GM21447 (cell line): ENCODE results near the gene LARP1B.
"Not testable (repeated sequence)": the region's sequence is repeated elsewhere in the genome, so short reads cannot be mapped to it uniquely, and the experiment has no call there.

Experiments
- ATAC-seq: cut with Tn5 transposase; IDR thresholded peaks from one replicate; pipeline ENCODE4 v1.9.1; 2021; ENCODE audit not compliant: unreplicated experiment

The LARP1B gene

DNA sequence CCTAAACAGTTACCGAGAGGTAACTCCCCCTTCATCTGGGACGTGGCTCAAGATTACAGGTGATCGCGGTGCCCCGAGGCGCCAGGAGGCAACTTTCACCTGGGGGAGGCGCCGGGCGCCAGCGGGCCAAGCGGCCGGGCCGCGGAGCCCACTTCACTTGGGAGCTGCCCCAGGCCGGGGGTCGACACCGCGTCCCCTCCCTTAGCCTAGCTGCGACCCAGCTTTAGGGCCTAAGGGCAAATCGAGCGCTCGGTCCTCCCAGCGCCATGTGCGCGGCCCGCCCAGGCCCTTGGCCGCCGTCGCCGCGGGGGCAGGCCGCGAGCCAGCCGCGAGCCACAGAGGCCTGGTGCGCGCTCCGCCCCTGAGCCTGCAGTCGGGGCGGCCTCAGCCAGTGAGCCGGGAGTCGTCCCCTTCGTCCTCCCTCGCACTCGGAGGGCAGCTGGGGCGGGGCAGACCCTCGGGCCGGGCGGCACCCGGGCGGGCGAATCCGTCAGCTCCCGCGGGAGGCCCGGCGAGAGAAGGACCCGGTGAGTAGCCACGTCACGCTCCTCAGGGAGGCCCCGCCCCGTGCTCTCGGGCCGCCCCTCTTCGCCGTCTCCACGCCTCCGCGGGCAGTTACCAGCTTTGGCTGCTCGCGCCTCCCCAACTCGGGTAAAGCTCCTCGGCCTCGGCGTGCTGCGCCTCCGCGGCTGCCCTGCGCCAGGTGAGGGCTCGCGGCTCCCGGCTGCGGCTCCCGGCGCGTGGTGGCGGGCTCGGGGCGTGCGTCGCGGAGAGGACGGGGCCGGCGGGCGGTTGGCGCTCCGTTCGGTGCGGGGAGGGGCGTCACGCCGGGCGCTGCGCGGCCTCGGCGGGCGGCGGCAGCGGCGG, at the start of gene LARP1B:
LARP1B (plus strand) TSS at position 614 of the 867 bp plus-strand sequence. CDS start 13,640 bp downstream, outside the sequence.
- peak; percentile 89 for ATAC-seq

- ATAC-seq: no peak
Observed at GRCh38 chr4:128025319-128025718, 35.8 kb upstream of the LARP1B start.

DNA sequence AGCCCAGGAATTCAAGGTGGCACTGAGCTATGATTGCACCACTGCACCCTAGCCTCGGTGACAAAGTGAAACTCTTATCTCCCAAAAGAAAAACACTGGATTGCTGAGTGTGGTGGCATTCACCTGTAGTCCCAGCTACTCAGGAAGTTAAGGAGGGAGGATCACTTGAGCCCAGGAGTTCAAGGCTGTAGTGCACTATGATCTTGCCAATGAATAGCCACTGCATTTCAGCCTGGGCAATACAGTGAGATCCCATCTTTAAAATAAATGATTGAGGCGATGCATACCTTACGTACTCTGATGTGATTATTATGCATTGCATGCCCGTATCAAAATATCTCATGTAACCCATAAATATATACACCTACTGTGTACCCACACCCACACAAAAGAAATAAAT, 31.2 kb upstream of the LARP1B start:
- no peak for ATAC-seq

DNA sequence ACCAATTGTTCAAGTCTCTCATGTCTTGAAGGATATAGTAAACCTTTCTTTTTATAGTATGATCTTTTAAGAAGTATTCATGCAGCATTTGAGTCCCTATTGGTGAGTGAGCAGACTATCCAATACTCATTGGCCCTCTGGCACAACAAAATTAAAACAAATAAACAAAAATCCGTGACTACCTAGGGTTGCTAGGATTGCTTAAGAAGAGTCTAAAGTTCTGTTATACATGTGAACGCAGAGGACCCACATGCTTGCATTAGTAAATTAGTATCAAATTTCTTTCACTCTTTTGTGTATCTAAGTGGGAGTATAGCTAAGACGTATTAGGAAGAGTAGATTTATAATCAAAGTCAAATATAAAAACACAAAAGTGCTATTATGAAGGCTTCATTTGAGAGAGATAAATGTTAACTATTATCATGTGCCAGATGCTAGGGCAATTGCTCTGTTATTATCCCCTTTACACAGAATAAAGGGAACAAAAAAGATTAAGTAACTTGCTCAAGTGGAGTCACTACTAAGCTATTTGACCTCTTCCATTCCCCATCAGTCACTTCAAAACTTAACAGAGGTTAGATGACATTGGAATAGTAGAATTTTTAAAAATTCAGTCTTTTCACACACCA, 29.2 kb upstream of the LARP1B start:
- no peak for ATAC-seq

DNA sequence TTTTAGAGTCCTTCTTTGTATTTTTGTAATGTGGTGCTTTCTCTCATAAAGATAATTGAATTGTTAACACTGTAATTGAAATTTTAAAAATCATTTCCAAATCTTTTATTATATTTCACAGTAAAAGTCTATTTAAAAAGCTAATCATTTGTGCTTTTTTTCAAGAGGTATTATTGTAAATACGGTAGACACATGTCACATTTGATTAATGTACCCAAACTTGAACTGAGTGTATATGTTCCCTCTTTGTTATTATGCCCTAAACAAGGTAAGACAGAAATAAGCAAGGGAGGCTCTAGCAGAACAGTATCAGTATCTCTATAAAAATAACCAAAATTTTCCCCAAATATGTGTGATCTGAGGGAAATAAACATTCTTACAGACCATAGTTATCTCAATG, 21.5 kb upstream of the LARP1B start:
- ATAC-seq: no peak

DNA sequence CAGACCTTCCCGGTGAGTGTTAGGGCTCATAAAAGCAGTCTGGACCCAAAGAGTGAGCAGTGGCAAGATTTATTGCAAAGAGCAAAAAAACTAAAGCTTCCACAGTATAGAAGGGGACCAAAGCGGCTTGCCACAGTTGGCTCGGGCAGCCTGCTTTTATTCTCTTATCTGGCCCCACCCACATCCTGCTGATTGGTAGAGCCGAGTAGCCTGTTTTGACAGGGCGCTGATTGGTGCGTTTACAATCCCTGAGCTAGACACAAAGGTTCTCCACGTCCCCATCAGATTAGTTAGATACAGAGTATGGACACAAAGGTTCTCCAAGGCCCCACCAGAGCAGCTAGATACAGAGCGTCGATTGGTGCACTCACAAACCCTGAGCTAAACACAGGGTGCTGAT, 14.1 kb upstream of the LARP1B start:
- ATAC-seq: not testable (repeated sequence)

DNA sequence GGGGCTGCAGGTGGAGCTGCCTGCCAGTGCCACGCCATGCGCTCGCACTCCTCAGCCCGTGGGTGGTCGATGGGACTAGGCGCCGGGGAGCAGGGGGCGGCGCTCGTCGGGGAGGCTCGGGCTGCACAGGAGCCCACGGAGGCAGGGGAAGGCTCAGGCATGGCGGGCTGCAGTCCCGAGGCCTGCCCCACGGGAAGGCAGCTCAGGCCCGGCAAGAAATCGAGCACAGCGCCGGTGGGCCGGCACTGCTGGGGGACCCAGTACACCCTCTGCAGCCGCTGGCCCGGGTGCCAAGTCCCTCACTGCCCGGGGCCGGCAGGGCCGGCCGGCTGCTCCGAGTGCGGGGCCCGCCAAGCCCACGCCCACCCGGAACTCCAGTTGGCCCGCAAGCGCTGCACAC, 13.6 kb upstream of the LARP1B start:
- ATAC-seq: not testable (repeated sequence)

- not testable (repeated sequence) for ATAC-seq
Observed at GRCh38 chr4:128051229-128051628, 9.9 kb upstream of the LARP1B start.

GRCh38 chr4:128054907-128055306, 6.2 kb upstream of the LARP1B start:
- not testable (repeated sequence) for ATAC-seq

GRCh38 chr4:128055441-128056206, 5.5 kb upstream of the LARP1B start:
- not testable (repeated sequence) for ATAC-seq

DNA sequence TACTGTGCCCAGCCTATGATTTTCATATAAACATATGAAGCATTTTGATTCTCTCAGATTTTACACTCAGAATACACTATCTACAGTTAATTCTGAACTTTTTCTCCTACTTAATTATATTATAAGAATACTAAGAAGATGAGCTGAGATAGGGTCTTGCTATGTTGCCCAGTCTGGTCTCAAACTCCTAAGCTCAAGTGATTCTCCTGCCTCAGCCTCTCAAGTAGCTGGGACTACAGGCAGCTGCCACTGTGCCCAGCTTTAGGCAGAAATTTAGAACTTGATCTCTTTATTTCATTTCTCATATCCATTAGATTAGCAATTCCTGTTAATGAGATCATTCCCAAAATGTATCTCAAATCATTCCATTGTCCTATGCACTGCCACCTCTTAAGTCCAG, 4.7 kb upstream of the LARP1B start:
- no peak for ATAC-seq

GRCh38 chr4:128060121-128060698, 902 bp upstream of the LARP1B start:
- no peak for ATAC-seq

DNA sequence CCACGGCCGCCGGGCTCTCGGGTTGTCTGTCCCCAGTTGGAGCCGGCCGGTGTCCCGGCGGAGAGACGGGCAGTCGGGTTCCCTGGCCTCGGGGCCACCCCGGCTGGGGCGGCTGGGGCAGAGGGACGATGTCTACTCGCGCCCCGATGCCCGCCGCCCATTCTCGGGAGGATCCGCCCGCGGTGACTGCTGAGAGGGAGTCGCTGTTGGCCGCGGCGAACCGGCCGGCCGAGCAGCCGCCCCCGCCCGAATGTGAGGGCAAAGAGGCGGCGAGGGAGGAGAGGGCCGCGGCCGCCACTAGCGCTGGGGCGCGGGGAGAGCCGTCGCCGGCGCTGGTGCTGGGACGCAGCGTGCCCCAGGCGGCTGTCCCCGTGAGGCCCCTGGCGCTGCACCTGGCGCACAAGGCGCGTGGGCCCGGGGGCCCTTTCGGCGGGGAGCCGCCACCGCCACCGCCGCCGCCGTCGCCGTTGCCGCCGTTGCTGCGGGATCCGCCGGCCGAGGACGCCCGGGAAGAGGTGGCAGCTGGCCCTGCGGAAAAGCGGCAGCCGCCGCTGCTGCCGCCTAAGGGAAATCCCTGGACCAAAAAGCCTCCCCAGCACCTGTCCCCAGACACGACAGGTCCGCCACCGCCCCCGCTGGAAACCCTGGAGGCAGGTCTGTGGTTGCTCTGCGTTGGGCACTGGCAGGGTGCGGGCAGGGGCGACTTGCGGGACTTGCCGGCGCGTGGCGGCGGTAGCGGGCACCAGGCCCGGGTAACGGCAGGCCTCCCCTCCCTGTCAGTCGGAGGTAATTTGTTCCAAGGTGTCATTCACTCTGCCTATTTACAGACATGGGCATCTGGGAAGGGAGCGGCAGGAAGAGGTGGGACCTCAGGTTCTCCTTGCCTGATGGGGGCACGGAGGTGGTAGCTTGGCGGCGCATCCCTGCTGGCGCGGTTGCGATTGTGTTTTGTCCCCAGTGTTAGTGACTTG, 739 bp downstream of the LARP1B start:
- peak; percentile 26 for ATAC-seq

GRCh38 chr4:128066453-128066820, 5.3 kb downstream of the LARP1B start:
- not testable (repeated sequence) for ATAC-seq

- no peak for ATAC-seq
Observed at GRCh38 chr4:128068918-128069317, 7.8 kb downstream of the LARP1B start.

DNA sequence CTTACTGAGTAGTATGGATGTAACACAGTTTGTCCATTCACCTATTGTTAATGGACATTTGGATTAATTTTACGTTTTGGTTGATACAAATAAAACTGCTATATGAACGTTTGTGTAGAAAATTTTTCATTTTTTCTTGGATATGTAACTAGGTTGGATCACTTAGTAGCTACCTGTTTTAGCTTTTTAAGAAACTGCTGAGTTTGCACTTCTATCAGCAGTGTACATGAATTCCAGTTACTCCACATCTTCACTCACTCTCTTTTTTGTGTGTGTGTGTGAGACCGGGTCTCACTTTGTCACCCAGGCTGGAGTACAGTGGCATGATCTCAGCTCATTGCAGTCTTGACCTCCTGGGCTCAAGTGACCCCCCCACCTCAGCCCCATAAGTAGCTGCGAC, 15.4 kb downstream of the LARP1B start:
- no peak for ATAC-seq

DNA sequence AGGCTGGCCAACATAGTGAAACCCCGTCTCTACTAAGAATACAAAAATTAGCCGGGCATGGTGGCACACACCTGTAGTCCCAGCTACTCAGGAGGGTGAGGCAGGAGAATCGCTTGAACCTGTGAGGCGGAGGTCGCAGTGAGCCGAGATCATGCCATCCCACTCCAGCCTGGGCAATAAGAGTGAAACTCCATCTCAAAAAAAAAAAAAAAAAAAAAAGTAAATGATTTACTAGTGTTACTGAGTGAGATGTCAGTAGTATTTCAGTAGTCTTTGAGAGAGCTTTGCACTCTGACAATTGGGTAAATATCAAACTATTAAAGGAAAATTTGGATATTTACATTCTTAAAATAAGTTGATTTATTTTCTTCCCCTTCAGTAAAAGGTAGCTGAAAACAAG, 34.2 kb downstream of the LARP1B start:
- not testable (repeated sequence) for ATAC-seq

- ATAC-seq: no peak
Observed at GRCh38 chr4:128107766-128108165, 46.7 kb downstream of the LARP1B start.

GRCh38 chr4:128123036-128123435, 61.9 kb downstream of the LARP1B start:
- ATAC-seq: no peak

GRCh38 chr4:128130621-128131020, 69.5 kb downstream of the LARP1B start:
- no peak for ATAC-seq
